Stimulated activated CD8-positive, alpha-beta memory T cell treated with anti-CD3 and anti-CD28 coated beads, Interleukin-2, amount 100 ng/mL, for 48 hours (primary cell): Measurements from ENCODE around the gene SPAG17.

ENCODE experiments used
- DNase-seq, 2 donors: peaks; one replicate each; pipeline ENCODE4 v3.0.0-alpha.2; 2020; ENCODE audit warnings: low read depth in 2 of 2

SPAG17 gene

GRCh38 chr1:118118873-118119463, 66.1 kb downstream of the SPAG17 start:
- DNase-seq, result no peak

DNA sequence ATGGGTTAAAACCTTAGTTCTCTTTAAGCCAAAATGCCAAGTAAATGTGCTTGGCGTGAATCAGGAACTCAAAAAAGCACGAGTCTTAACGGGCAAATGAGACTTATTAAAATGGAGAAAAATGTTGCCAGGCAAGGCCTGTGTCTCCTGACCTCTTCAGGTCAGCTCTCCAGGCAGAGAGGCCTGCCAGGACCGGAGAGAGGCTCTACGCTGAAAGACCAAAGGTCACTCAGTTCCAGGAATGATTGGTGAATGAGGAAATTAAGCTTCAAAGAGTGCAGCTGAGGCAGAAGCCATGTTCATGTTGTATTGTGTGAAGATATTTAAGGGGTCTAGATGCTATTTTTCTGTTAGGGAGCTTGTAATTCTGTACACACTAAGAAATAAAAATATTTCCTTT, 66.6 kb downstream of the SPAG17 start:
- DNase-seq, result no peak

DNA sequence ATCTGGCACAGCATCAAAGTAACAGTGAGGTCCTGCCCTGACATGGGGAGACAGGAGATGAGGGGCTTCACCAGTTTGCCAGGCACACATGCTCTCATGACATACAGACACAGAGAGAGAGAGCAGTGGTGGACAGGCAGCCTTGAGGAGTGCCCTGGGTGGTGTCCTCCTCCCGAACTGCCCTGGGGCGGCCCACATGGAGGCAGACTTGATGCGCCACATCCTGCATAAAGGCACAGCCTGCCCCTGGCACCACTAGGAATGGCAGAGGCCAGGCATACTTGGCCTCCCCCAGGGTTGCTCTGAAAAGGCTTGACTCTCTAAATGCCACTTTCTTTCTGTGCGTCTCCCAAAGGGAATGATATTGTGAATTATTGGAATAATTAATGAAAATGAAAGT, 67.5 kb downstream of the SPAG17 start:
- DNase-seq, result no peak

GRCh38 chr1:118116909-118117308, 68.1 kb downstream of the SPAG17 start:
- no peak for DNase-seq

- no peak for DNase-seq
Observed at GRCh38 chr1:118116401-118116800, 68.6 kb downstream of the SPAG17 start.

GRCh38 chr1:118115567-118116295, 69.3 kb downstream of the SPAG17 start:
- DNase-seq, result no peak

DNA sequence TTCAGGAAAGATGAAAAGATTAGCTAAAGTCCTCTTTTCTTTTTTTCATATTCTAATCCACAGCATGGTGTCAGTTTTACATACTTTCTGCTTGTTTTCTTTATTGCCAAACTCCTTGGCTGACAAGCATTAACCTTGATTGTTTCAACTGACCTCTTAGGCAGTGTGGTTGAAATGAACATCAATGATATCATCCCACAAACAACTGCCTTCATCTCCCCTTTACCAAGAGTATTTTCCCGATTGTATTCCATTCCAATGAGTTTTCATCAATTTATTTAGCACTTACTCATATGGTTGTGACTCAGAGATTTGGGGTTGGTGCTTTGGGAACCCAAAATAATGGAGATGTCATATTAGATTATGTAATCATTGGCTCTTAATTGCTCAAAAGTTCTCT, 71.8 kb downstream of the SPAG17 start:
- no peak for DNase-seq

DNA sequence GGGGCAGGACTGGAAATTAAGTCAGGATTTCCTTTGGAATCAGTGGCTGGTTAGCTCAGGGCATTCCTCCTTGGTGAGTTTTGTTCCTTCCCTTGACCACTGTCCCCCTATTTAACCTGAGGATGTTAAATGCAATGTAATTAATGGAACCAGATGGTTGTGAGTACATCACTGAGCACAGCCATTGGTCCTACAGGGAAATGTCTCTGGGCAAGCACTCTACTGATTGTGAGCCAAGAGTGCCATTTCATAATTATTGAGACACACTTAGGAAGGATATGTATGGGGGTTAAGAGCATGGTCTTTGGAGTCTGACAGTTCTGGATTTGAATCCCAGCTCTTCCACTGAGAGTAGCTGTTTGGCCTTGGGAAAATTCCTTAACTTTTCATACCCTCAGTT, 74.4 kb downstream of the SPAG17 start:
- DNase-seq, result no peak

- DNase-seq, result no peak
Observed at GRCh38 chr1:118104951-118105350, 80.1 kb downstream of the SPAG17 start.

- no peak for DNase-seq
Observed at GRCh38 chr1:118102445-118102844, 82.6 kb downstream of the SPAG17 start.

DNA sequence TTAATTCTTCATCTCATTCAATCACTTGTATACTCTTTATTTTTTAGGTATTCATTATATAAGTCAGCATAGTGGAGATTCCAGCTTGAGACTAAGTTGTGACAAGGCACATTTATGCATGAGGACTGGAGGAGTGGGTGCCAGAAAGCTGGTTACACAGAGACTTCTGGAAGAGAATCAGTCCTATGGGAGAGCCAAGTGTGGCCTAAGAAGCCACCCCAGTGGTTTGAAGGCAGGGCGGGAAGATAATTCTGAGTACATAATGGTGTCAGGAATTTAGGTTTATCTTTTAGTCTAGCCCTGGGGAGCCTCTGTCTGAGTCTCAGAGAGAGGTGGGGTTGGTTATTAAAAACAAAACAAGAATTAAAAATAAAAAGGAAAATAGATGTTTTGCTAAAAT, 83.0 kb downstream of the SPAG17 start:
- DNase-seq, result no peak

DNA sequence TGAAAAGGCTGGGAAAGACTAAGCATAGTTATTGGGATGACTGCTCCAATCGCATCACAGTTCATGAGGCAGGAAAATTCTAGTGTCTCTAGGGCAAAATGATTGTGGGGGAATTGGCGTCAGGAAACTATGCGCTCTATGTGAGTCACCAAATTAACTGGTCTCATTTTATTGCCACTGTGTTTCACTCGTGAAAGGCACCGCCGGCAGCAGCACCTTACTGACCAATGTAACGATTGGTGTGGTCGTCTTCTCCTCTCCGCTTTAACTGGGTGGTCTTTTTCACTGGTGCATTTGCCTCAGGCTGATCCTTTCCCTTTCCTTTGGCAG, 83.5 kb downstream of the SPAG17 start:
- DNase-seq, result no peak

DNA sequence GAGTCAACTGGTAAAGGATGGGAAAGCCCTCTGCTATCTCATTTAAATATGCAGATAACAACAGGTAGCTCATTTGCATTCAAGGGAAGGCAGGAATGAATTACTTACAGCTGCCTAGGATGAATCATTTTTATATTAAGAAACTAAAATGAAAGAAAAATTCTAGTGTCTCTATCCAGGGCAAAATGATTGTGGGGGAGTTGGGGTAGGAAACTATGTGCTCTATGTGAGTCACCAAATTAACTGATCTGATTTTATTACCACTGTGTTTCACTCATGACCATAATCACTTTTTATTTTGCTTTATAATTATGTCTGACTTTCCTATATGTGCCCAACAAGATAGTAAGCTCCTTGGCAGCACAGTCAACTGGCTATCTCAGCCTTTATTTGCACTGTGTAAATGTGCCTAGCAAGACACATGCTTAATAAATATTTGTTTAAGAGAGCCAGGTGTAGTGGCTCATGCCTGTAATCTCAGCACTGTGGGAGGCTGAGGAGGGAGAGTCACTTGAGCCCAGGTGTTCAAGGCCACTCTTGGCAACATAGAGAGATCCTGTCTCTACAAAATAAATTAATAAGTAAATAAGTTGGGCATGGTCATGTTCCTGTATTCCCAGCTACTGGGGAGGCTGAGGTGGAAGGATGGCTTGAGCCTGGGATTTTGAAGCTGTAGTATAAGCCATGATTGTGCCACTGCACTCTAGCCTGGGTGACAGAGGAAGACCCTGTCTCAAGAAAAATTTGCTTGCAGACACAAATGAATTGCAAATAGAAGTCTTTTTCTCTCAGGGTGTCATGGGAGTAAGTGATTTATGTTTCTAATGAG, 84.1 kb downstream of the SPAG17 start:
- DNase-seq, result no peak

DNA sequence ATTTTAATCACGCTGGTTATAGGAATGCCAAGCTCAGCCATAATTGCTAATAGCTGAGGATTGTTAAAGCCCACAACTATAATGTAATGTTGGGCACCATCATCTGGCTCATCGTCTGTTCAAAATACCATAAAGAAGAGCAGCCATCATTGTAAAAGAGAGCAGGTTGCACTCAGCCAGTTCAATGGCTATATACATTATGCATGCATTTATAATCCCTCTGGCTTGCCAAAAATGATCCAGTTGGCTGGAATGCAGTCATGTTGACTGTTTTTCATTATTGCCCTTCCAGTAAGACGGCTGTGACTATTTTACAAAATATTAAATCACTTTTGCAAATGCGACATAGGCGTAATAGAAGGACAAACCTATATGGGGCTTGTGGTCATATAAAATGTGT, 85.3 kb downstream of the SPAG17 start:
- DNase-seq, result no peak

DNA sequence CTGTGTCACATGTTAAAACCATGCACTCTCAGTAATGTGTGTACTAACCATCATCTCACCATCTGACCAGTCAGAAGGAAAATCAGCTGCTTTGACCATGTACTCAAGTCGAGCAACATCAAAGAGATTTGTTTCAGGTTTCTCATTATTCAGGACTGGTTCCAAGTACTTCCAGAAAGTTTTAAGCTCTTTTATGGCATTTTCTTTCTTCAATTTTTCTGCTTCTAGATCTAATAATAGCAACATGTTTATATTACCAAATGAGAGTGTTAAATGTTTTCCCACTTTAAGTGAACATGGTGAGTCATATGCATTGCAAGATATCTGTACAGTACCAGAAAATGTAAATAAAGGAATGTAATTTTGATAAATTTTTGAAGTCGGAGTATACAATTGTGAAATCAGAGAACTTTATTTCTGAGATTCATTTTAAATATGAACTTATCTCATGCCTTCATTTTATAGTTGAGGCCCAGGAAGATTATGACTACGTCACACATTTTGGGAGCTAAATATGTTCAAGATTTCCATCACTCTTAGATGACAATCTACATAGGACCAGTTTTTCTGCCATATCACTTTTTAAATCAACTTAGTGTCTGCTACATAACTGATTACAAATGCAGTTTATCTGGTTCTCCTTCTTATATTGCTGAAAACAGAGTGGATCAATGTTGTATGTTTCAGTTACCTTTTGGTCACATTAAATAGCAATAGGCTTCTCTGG, 87.2 kb downstream of the SPAG17 start:
- no peak for DNase-seq

DNA sequence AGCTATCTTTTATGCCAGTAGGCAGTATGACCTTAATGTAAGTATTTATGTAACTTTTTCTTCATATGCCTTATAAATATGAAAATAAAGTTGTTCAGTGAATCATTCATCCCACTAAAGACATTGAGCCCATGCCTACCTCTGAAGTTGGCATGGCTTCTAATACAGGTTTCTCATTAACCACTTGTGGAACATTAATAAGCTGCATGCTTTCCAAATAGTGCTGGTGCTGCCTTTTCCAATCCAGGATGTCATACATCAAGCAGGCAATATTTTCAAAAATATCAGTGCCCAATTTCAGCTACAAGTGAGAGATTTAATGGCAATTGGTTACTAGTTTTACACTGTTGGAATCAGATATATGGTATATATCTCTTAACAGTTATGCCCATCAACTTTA, 92.0 kb downstream of the SPAG17 start:
- no peak for DNase-seq

DNA sequence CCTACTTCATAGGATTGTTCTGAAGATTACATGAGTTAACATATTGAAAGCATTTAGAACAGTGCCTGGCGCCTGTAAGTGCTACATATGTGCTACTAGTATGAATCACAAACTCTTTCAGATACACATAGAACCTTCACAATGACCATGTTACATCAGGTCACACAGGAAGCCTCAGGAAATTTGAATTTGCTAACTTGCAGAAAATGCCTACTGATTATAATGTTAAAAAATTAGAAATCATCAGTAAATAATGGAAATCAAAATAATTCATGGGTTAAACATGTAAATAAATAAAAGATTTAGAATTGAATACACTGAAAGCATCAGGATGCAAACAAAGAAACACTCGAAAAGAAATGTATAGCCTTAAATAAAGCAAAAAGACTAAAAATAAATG, 94.9 kb downstream of the SPAG17 start:
- no peak for DNase-seq

DNA sequence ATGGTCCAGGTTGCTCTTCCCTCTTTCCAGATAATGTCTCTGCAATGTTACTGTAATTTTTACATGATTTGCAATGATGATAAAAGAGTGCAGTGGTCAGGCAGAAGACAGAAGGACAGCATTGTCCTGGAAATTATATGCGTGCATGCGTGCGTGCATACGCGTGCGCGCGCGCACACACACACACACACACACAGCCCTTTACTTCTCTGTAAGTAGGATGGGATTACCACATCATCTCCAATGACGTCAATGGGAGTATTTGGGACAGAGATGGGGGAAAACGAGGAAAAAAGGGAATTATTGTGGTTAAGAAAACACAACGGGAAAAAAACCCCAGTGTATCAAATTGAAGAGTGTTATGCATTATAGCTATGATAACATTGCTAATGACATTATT, 99.7 kb downstream of the SPAG17 start:
- DNase-seq, result no peak

GRCh38 chr1:118084400-118084799, 100.6 kb downstream of the SPAG17 start:
- no peak for DNase-seq

GRCh38 chr1:118082984-118083383, 102.0 kb downstream of the SPAG17 start:
- DNase-seq, result no peak

DNA sequence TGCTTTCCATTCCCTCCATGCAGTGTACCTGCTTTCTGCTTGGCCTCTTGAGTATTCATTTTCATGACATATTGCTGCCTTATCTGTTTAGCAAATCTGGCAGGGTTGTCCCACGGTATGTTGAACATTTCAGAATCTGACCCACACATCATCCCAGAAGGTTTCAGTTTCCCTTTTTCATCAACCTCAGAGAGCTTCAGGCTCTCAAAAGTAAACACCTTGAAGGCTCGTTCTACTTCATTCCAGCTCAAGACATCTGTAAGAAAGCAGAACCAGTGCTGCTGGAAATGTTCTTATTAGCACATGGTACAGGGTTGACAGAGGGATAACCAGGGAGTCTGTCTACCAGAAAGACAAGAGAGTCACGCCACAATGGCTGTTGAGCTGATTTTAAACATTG, 103.6 kb downstream of the SPAG17 start:
- no peak for DNase-seq

DNA sequence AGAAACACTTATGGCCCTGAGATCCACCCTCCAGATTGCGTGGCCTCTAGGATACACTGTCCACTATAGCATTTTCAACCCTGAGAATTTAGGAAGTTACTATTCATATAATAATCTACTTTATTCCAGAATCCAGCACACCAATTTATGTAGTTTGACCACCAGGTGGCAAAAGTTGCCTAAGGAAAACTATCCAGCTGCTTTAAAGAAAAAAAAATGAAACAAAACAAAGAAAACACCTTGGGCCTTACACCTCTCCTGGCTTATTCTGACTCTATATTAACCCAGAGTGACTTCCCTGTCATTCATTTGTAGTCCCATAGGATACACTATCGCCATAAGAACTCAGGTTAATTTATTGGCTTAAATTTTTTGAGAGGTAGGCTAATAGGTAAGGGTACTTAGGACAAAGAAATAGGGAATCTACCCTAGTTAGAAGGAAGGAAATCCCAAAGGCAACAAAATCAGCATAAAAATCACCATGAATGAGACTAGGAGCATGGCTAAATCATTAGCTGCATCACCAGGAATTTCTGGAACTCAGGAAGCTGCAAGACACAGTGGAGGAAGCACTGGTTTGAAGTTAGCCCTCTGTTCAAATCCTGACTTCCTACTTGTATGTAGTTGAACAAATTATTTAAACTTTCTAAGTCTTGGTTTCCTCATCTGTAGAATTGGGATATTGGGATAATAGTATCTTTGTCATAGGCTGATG, 107.5 kb downstream of the SPAG17 start:
- DNase-seq, result no peak
